Pancreas (tissue), 10 donors: ENCODE results near the gene INVS. TPM values are rescaled to one million over a fixed set of nuclear protein-coding genes. Genes with fewer than 3 reads are reported as not detected.

Experiments
- ATAC-seq, 4 donors: fragments of 200-7000 bp; cut with Tn5 transposase; one replicate each; pipeline versions ENCODE4 v1.8.0 to v1.9.1; 2020; ENCODE audit warnings: mild to moderate bottlenecking in 4 of 4, moderate library complexity in 4 of 4
- DNase-seq, 6 donors: peaks; one replicate each; pipeline ENCODE4 v3.0.0-alpha.2; 2020
- FAIRE-seq: peaks from 2 replicates; lab custom pipeline; 2012; peaks lifted over from hg19 to GRCh38; lab: Jason Lieb, UNC
- H3K27ac ChIP-seq, 4 donors: fragments of 200-600 bp; sonication (generic); 1 replicate in 3 of 4; 2 replicates in 1 of 4; pipeline versions ENCODE4 v1.5.0 to v1.8.0; 2020
- H3K27me3 ChIP-seq, 4 donors: fragments of 200-600 bp; one replicate each; pipeline ENCODE4 v1.8.0; 2021
- H3K36me3 ChIP-seq, 3 donors: fragments of 200-600 bp; sonication (generic) in 1 of 3; one replicate each; pipeline versions ENCODE4 v1.5.0 to v1.8.0; 2020 to 2021
- H3K4me1 ChIP-seq, 3 donors: fragments of 200-600 bp; one replicate each; pipeline ENCODE4 v1.8.0; 2021
- H3K4me3 ChIP-seq, 4 donors: fragments of 200-600 bp; sonication (generic) in 2 of 4; one replicate each; pipeline versions ENCODE4 v1.5.0 to v1.8.0; 2020 to 2021
- H3K9me3 ChIP-seq, 4 donors: fragments of 200-600 bp; one replicate each; pipeline ENCODE4 v1.8.0; 2021
- CTCF ChIP-seq, 4 donors: fragments of 200-600 bp; sonication (generic) in 3 of 4; IDR thresholded peaks; one replicate each; pipeline versions ENCODE4 v1.5.0 to v1.8.0; 2021; ENCODE audit warnings: antibody characterized with exemption in 4 of 4
- WGBS, 2 donors: extraction: QIAGEN DNeasy Blood & Tissue Kit; methylation state at CpG; one replicate each; pipeline ENCODE4 v1.1.7; 2013; 5-methylcytosine and 5-hydroxymethylcytosine counted together
- intact Hi-C, 3 donors: fragments of 100-400 bp; cut with DNase I; formaldehyde crosslinking; loops; one replicate each; pipeline versions ENCODE4 v1.11.1 to v1.14.2; 2022
- polyA plus RNA-seq, 2 donors: library from polyadenylated mRNA; stranded (reverse); fragments of 200-250 nt; gene quantifications; one replicate each; pipeline ENCODE4 v1.2.3, GENCODE V29; 2013
- total RNA-seq, 6 donors: library from RNA; stranded (reverse); fragmentation: NEBNext Ultra II Directional in 4 of 6; extraction: Animal tissue kit (Norgen Biotek cat#: 25700) in 4 of 6; gene quantifications; one replicate each; pipeline versions ENCODE4 v1.2.1 to v1.2.4, GENCODE V29; 2021 to 2023
- donor health status: healthy with polysubstance abuse.
- donor health status: DM: no; HTN: no; CAD: no; lungs with moderate emphysema.
- donor health status: DM: no; HTN: no; CAD: no.
- donor health status: control.
- donor health status: control.
- donor health status: Bipolar disorder and iron deficiency.
- donor health status: DM: yes; HTN: yes; CAD: no.
- donor health status: DM: no; HTN: no; CAD: no.
- donor health status: DM: no; HTN: no; CAD: no.
- donor health status: DM: yes; HTN: yes; CAD: no.

INVS gene
- total and polyA plus RNA-seq, 8 donors = 3.1 to 15.0 (median 6.0) TPM

- DNase-seq (no peak), ATAC-seq (no peak), FAIRE-seq (no peak)
- H3K4me3 ChIP-seq = no peak overlapping the region
- no peaks in the 10 kb centered on the region for H3K9me3 ChIP-seq
- no peaks in the 10 kb centered on the region for H3K27me3 ChIP-seq
- H3K4me1 ChIP-seq = no peaks in the 10 kb centered on the region
- no peak overlapping the region for H3K27ac ChIP-seq
- H3K36me3 ChIP-seq = peaks cover 0 to 10% (median 0%) of the 10 kb centered on the region in 3 donors
- no peak for TF ChIP-seq CTCF (IDR thresholded peaks at IDR 0.05)
- 81 to 94% methylated on average over 2 of the region's 2 CpGs for WGBS, 2 donors
- intact Hi-C loops = no loop called here
Observed at GRCh38 chr9:100240512-100240911, 141.5 kb downstream of the INVS start.

- Histone ChIP-seq H3K9me3 (no peaks in the 10 kb centered on the region), H3K4me3 (no peak overlapping the region), H3K36me3 (no peaks in the 10 kb centered on the region), H3K27ac (no peak overlapping the region), H3K4me1 (no peaks in the 10 kb centered on the region), H3K27me3 (no peaks in the 10 kb centered on the region)
- FAIRE-seq = no peak
- TF ChIP-seq CTCF (IDR thresholded peaks at IDR 0.05) = no peak
- DNase-seq = no peak
- WGBS, 2 donors = 94 to 97% methylated on average over 3 of the region's 3 CpGs
- intact Hi-C loops = no loop called here
- no peak for ATAC-seq
Observed at GRCh38 chr9:100267211-100267610, 168.2 kb downstream of the INVS start.

DNA sequence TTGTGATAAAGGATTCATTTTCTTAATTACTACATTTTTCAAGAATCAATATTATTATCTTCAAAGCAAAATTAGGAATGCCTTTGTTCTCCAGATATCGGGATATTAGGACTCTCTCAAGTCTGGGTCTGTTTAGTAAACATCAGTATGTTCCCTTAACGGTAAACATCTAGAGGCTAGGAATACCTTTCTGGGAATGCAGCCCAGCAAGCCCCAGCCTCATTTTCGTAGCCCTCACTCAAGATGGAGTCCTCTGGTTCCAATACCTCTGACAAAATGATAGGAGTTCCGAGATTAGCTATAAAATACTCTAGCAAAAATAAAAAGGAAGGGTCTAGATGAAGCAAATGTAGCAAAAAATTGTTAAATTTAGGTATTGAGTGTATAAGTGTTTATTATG lies 169.2 kb downstream of the INVS start:
- Histone ChIP-seq H3K36me3 (peaks cover 0 to 6% (median 0%) of the 10 kb centered on the region in 3 donors), H3K4me1 (no peaks in the 10 kb centered on the region), H3K27ac (no peak overlapping the region), H3K4me3 (no peak overlapping the region), H3K9me3 (no peaks in the 10 kb centered on the region), H3K27me3 (no peaks in the 10 kb centered on the region)
- WGBS, 2 donors = 78 to 84% methylated on average over 4 of the region's 4 CpGs
- DNase-seq = no peak
- intact Hi-C loops = no loop called here
- FAIRE-seq = no peak
- no peak for TF ChIP-seq CTCF (IDR thresholded peaks at IDR 0.05)
- ATAC-seq = no peak

- 99 to 100% methylated on average over 1 of the region's 1 CpG for WGBS, 2 donors
- intact Hi-C loops = no loop called here
- Histone ChIP-seq H3K4me1 (no peaks in the 10 kb centered on the region), H3K27me3 (no peaks in the 10 kb centered on the region), H3K36me3 (peaks cover 0 to 6% (median 0%) of the 10 kb centered on the region in 3 donors), H3K4me3 (no peak overlapping the region), H3K27ac (no peak overlapping the region), H3K9me3 (no peaks in the 10 kb centered on the region)
- no peak for TF ChIP-seq CTCF (IDR thresholded peaks at IDR 0.05)
- DNase-seq = no peak
- no peak for FAIRE-seq
- ATAC-seq = no peak
Observed at GRCh38 chr9:100269656-100270055, 170.6 kb downstream of the INVS start.

DNA sequence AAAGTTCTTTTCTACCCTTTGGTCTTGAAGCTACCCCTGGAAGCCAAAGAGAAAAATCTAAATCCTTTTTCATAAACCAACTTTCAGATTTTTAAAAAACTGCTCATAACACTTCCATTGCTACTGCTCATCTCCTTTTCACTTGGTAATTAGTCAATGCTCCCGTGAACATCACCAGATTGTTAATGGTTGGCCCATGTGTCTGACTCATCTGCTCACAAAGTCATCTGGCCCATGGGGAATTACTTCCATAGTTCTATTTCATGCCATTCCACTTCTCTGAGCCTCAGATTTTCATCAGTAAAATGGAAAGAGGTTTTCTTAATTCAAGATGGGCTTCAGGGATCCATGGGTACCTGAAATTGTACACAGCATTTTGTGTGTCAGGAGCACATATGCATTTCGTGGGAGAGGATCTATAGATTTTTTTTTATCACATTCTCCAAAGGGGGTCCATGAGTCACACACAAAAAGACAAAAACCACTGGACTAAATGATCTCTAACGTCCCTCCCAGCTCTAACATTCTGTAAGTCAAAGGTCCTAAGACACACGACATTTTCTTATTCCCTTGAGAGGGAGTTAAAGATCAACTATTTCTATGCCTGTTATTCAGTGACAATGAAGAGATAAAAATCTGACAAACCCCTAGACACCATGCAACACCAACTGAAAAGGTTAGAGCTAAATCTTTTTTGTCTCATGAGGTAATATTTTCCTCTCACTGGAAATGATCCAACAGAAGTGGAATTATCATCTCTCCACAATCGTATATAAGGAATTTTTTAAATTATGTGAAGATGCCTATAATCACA lies 178.3 kb downstream of the INVS start:
- no peak overlapping the region for H3K27ac ChIP-seq
- no peak for ATAC-seq
- DNase-seq = no peak
- no peak for FAIRE-seq
- no peak for TF ChIP-seq CTCF (IDR thresholded peaks at IDR 0.05)
- H3K27me3 ChIP-seq = no peaks in the 10 kb centered on the region
- no peaks in the 10 kb centered on the region for H3K4me1 ChIP-seq
- H3K36me3 ChIP-seq = peaks cover 0 to 6% (median 0%) of the 10 kb centered on the region in 3 donors
- H3K4me3 ChIP-seq = no peak overlapping the region
- intact Hi-C loops = no loop called here
- WGBS, 2 donors = 81 to 84% methylated on average over 5 of the region's 5 CpGs
- no peaks in the 10 kb centered on the region for H3K9me3 ChIP-seq
